HepG2 (cell line): ENCODE measurements around the gene POLR1F. TPM values are rescaled to one million over a fixed set of nuclear protein-coding genes. Genes with fewer than 3 reads are reported as not detected.

Experiments used
- ATAC-seq: fragments of 200-7000 bp; cut with Tn5 transposase; 3 replicates; pipeline ENCODE4 v1.9.1; 2020; ENCODE audit warnings: mild to moderate bottlenecking, moderate library complexity
- BruUV-seq: library from RNA; stranded (reverse); fragments of 400-500 nt; replicated peaks from 2 replicates; lab custom pipeline; 2021; lab: Mats Ljungman, UMichigan
- CTCF ChIA-PET: fragments of 300-600 bp; formaldehyde crosslinking; extraction: SDS; loops from one replicate; lab custom pipeline; 2021; ENCODE audit warnings: low total read pairs, inconsistent platforms, low intra/inter-chr PET ratio; lab: Yijun Ruan, JAX
- POLR2A ChIA-PET: fragments of 350-600 bp; sonication (Branson Sonifier 250); formaldehyde crosslinking; loops from one replicate; lab custom pipeline; 2020; ENCODE audit warnings: antibody characterized with exemption, inconsistent platforms; lab: Yijun Ruan, JAX
- DNase-seq: peaks from one replicate; pipeline ENCODE4 v3.0.0-alpha.2; 2015; ENCODE audit warnings: low spot score
- FAIRE-seq: peaks from 3 replicates; lab custom pipeline; 2011; peaks lifted over from hg19 to GRCh38; lab: Jason Lieb, UNC
- H2AFZ ChIP-seq: one replicate; pipeline ENCODE4 v1.6.1; 2011; ENCODE audit warnings: low read length, inconsistent platforms
- H3K27ac ChIP-seq: fragments of 300-600 bp; 3 replicates; pipeline ENCODE4 v1.8.0; 2011; ENCODE audit warnings: mixed run types, mild to moderate bottlenecking, mixed read lengths, low read length, inconsistent platforms; ENCODE audit not compliant: insufficient read depth; ENCODE audit errors: extremely low read length
- H3K27me3 ChIP-seq, 2 experiments: fragments of 200-600 bp in 1 of 2; 2 replicates in 1 of 2; 3 replicates in 1 of 2; pipeline versions ENCODE4 v1.6.0 to v1.8.0; 2011; ENCODE audit warnings: low read length in 2 of 2, mild to moderate bottlenecking in 2 of 2, moderate library complexity in 2 of 2, inconsistent platforms in 1 of 2; ENCODE audit not compliant: insufficient read depth in 2 of 2, control insufficient read depth in 1 of 2
- H3K36me3 ChIP-seq, 2 experiments: fragments of 200-600 bp in 1 of 2; replicated peaks in 1 of 2; 2 replicates in 1 of 2; 3 replicates in 1 of 2; pipeline versions ENCODE4 v1.5.1 to v1.8.0; 2011; ENCODE audit warnings: low read length in 2 of 2, inconsistent platforms in 1 of 2; ENCODE audit not compliant: insufficient read depth in 2 of 2, control insufficient read depth in 1 of 2
- H3K4me1 ChIP-seq: 2 replicates; pipeline ENCODE4 v1.5.1; 2012; ENCODE audit warnings: low read length, inconsistent platforms; ENCODE audit not compliant: insufficient read depth
- H3K4me2 ChIP-seq: 2 replicates; pipeline ENCODE4 v1.6.0; 2011; ENCODE audit warnings: low read depth, low read length, inconsistent platforms
- H3K4me3 ChIP-seq, 3 experiments: fragments of 200-600 bp in 1 of 3; sonication (generic), shearing (Covaris generic) in 1 of 3; replicated peaks in 1 of 3; 2 replicates each; pipeline ENCODE4 v1.5.1; 2011 to 2016; ENCODE audit warnings: low read length in 3 of 3, inconsistent platforms in 2 of 3, low read depth in 2 of 3, mild to moderate bottlenecking in 2 of 3, control low read depth in 1 of 3, mixed read lengths in 1 of 3; ENCODE audit not compliant: insufficient read depth in 1 of 3
- H3K79me2 ChIP-seq: one replicate; pipeline ENCODE4 v1.6.1; 2011; ENCODE audit warnings: low read length, inconsistent platforms; ENCODE audit not compliant: insufficient read depth
- H3K9ac ChIP-seq: 2 replicates; pipeline ENCODE4 v1.6.0; 2011; ENCODE audit warnings: mild to moderate bottlenecking, low read depth, low read length, inconsistent platforms; ENCODE audit not compliant: insufficient read depth
- H3K9me3 ChIP-seq: 2 replicates; pipeline ENCODE4 v1.5.1; 2012; ENCODE audit warnings: mild to moderate bottlenecking, low read length
- H4K20me1 ChIP-seq: 2 replicates; pipeline ENCODE4 v1.6.0; 2011; ENCODE audit warnings: inconsistent platforms, mild to moderate bottlenecking, low read length, moderate library complexity; ENCODE audit not compliant: insufficient read depth
- ATF2 ChIP-seq: sonication (generic); formaldehyde crosslinking; IDR thresholded peaks from 2 replicates; pipeline ENCODE4 v1.4.0; 2020; ENCODE audit warnings: missing genetic modification reagents
- CTCF ChIP-seq: sonication (generic); formaldehyde crosslinking; IDR thresholded peaks from 2 replicates; pipeline ENCODE4 v1.5.0; 2020; ENCODE audit warnings: mild to moderate bottlenecking, missing genetic modification reagents, moderate library complexity
- DNMT1 ChIP-seq: sonication (generic); formaldehyde crosslinking; IDR thresholded peaks from 2 replicates; pipeline ENCODE4 v1.5.1; 2020; ENCODE audit warnings: mild to moderate bottlenecking, missing genetic modification reagents
- EZH2 ChIP-seq: conservative IDR thresholded peaks from 2 replicates; pipeline ENCODE4 v1.6.1; 2012; ENCODE audit warnings: mild to moderate bottlenecking, low read depth, low read length, moderate library complexity
- FOXO1 ChIP-seq: sonication (generic); formaldehyde crosslinking; IDR thresholded peaks from 2 replicates; pipeline ENCODE4 v1.4.0; 2020; ENCODE audit warnings: missing genetic modification reagents
- MLLT10 ChIP-seq: sonication (generic); formaldehyde crosslinking; IDR thresholded peaks from 2 replicates; pipeline ENCODE4 v1.4.0; 2020; ENCODE audit warnings: missing genetic modification reagents
- PHF20 ChIP-seq: sonication (generic); formaldehyde crosslinking; IDR thresholded peaks from 2 replicates; pipeline ENCODE4 v1.5.0; 2020; ENCODE audit warnings: mild to moderate bottlenecking, missing genetic modification reagents
- SRSF1 ChIP-seq: fragments of 200-400 bp; formaldehyde crosslinking; optimal IDR thresholded peaks from 2 replicates; pipeline ENCODE3; 2017; ENCODE audit warnings: mild to moderate bottlenecking, low read depth, low read length, moderate library complexity
- STAG1 ChIP-seq: sonication (generic); formaldehyde crosslinking; IDR thresholded peaks from 2 replicates; pipeline ENCODE4 v1.4.0; 2020; ENCODE audit warnings: missing genetic modification reagents
- ZNF501 ChIP-seq: sonication (generic); formaldehyde crosslinking; IDR thresholded peaks from 2 replicates; pipeline ENCODE4 v1.5.1; 2020; ENCODE audit warnings: mild to moderate bottlenecking, moderate library complexity, missing genetic modification reagents
- ZNF781 ChIP-seq: sonication (generic); formaldehyde crosslinking; IDR thresholded peaks from 2 replicates; pipeline ENCODE4 v1.5.1; 2020; ENCODE audit warnings: borderline replicate concordance, mild to moderate bottlenecking, missing genetic modification reagents; ENCODE audit errors: not compliant biosample characterization
- WGBS: methylation state at CpG from one replicate; pipeline ENCODE4 v1.1.6; 2017; ENCODE audit warnings: low lambda C conversion rate; 5-methylcytosine and 5-hydroxymethylcytosine counted together
- in situ Hi-C: cut with HindIII; loops from 2 replicates; pipeline ENCODE4 v1.10.0; 2017; ENCODE audit warnings: low pct_unique_long_range_greater_than_20kb; ENCODE audit not compliant: extremely low pct_ligation_motif_present
- intact Hi-C: fragments of 100-400 bp; cut with micrococcal nuclease; formaldehyde crosslinking; loops from one replicate; pipeline ENCODE4 v1.10.0; 2022; ENCODE audit not compliant: unreplicated experiment
- polyA plus RNA-seq, 8 experiments: library from polyadenylated mRNA; depleted of rRNA in 3 of 8; stranded (reverse) in 7 of 8; unstranded in 1 of 8; fragments of >200 nt; fragmentation: Illumina TruSeq in 4 of 8; extraction: Trizol in 4 of 8; gene quantifications; 2 replicates each; pipeline versions ENCODE4 v1.2.1 to v1.2.3, GENCODE V29; 2011 to 2016; ENCODE audit warnings: low read depth in 4 of 8, missing spikeins in 1 of 8, mixed read lengths in 1 of 8; ENCODE audit not compliant: insufficient read depth in 1 of 8
- total RNA-seq, 5 experiments: library from RNA; depleted of rRNA; stranded (reverse); fragments of >200 nt; fragmentation: Illumina TruSeq; extraction: Trizol; gene quantifications; 2 replicates each; pipeline ENCODE4 v1.2.3, GENCODE V29; 2016; ENCODE audit warnings: low read depth in 1 of 5
- TF ChIP-seq, protein P1 (sequence below), 2 experiments: fragments of 450-650 bp in 1 of 2; sonication (generic) in 1 of 2; formaldehyde crosslinking in 1 of 2; IDR thresholded peaks; 2 replicates each; pipeline versions ENCODE4 v1.6.1 to v1.8.0; 2016 to 2022; ENCODE audit warnings: antibody characterized with exemption in 1 of 2, mild to moderate bottlenecking in 1 of 2, missing genetic modification reagents in 1 of 2

Gene POLR1F
- total and polyA plus RNA-seq, 2 of the 13 experiments (the other 11 are each of a cell fraction or from before 2014, with no cell fraction given): 8.0 to 14.9 TPM

DNA sequence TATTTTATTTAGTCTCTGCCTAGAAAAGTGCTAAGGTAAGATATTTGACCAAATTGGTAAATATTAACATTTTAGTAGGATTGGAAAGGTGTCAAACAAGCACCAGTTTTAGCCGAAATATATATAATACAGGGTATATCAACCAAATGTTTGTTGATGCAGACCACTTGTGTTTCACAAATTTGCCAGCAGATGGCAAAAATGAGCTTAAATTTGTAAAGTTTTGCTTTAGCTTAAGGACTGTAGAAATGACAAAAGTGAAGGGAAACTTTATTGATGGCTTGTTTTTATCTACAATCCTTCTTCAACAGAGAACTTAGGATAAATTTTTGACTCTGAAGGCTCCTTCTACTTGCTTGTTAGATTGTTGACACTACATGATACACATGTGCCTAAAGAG, 4.8 kb upstream of the POLR1F start:
- Histone ChIP-seq H3K4me2 (no peak overlapping the region), H3K9me3 (no peaks in the 10 kb centered on the region), H3K36me3 (no peaks in the 10 kb centered on the region), H3K27ac (no peak overlapping the region), H3K9ac (no peak overlapping the region), H3K79me2 (peaks cover 1% of the 10 kb centered on the region), H3K4me1 (peaks cover 10% of the 10 kb centered on the region; the same call in 1 of the 2 replicates), H3K27me3 (peaks cover 0 to under 1% of the 10 kb centered on the region in 2 experiments; a peak in 1 of 5 replicates), H3K4me3 (no peak overlapping the region), H2AFZ (no peak overlapping the region), H4K20me1 (no peaks in the 10 kb centered on the region)
- no peak for FAIRE-seq
- POLR2A ChIA-PET: interaction anchor here (1.0 kb wide), 1 partner anchor 885 kb away, joined by 5 read pairs; no protein-coding TSS in a partner anchor
- 7% methylated on average over 1 of the region's 1 CpG for WGBS
- intact Hi-C loops: loop anchor here (1.0 to 2.0 kb wide), 2 partner anchors 597 to 885 kb away; no protein-coding TSS in a partner anchor
- no peak for ATAC-seq
- BruUV-seq: no TSS peak
- DNase-seq: peak; percentile 23
- in situ Hi-C loops: no loop called here
- CTCF ChIA-PET: interaction anchor here (1.6 kb wide), 1 partner anchor 885 kb away, joined by 18 read pairs; no protein-coding TSS in a partner anchor
- no peak for TF ChIP-seq MLLT10 (CRISPR knock-in tag)
- no peak for TF ChIP-seq ZNF501 (CRISPR knock-in tag)
- TF ChIP-seq FOXO1 (CRISPR knock-in tag): no peak
- no peak for TF ChIP-seq PHF20
- TF ChIP-seq EZH2: no peak
- TF ChIP-seq STAG1 (CRISPR knock-in tag): peak; percentile 31; the same call in 1 of the 2 replicates
- no peak for TF ChIP-seq ATF2 (CRISPR knock-in tag)
- TF ChIP-seq, protein P1, sequence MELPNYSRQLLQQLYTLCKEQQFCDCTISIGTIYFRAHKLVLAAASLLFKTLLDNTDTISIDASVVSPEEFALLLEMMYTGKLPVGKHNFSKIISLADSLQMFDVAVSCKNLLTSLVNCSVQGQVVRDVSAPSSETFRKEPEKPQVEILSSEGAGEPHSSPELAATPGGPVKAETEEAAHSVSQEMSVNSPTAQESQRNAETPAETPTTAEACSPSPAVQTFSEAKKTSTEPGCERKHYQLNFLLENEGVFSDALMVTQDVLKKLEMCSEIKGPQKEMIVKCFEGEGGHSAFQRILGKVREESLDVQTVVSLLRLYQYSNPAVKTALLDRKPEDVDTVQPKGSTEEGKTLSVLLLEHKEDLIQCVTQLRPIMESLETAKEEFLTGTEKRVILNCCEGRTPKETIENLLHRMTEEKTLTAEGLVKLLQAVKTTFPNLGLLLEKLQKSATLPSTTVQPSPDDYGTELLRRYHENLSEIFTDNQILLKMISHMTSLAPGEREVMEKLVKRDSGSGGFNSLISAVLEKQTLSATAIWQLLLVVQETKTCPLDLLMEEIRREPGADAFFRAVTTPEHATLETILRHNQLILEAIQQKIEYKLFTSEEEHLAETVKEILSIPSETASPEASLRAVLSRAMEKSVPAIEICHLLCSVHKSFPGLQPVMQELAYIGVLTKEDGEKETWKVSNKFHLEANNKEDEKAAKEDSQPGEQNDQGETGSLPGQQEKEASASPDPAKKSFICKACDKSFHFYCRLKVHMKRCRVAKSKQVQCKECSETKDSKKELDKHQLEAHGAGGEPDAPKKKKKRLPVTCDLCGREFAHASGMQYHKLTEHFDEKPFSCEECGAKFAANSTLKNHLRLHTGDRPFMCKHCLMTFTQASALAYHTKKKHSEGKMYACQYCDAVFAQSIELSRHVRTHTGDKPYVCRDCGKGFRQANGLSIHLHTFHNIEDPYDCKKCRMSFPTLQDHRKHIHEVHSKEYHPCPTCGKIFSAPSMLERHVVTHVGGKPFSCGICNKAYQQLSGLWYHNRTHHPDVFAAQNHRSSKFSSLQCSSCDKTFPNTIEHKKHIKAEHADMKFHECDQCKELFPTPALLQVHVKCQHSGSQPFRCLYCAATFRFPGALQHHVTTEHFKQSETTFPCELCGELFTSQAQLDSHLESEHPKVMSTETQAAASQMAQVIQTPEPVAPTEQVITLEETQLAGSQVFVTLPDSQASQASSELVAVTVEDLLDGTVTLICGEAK (IDR thresholded peaks at IDR 0.05): peak; percentile 56
- TF ChIP-seq, protein P1 (CRISPR knock-in tag; IDR thresholded peaks at IDR 0.05): no peak
- peak; percentile 47 for TF ChIP-seq CTCF (CRISPR knock-in tag)
- TF ChIP-seq DNMT1: no peak
- no peak for TF ChIP-seq SRSF1
- no peak for TF ChIP-seq ZNF781 (CRISPR knock-in tag)
